Skin of body (tissue), 2 donors: ENCODE results near the gene ZBTB42. TPM values are rescaled to one million over a fixed set of nuclear protein-coding genes. Genes with fewer than 3 reads are reported as not detected.
"Not testable (repeated sequence)": the region's sequence is repeated elsewhere in the genome, so short reads cannot be mapped to it uniquely, and the experiment has no call there.

Source experiments
- DNase-seq: peaks from one replicate; lab custom pipeline; 2025; lab: John Stamatoyannopoulos, UW
- total RNA-seq: library from RNA; depleted of rRNA; stranded (reverse); fragments of >200 nt; gene quantifications from one replicate; pipeline ENCODE4 v1.2.3, GENCODE V29; 2014

The ZBTB42 gene
- total RNA-seq, 1 donor from 2014 or later: 2.8 TPM

DNA sequence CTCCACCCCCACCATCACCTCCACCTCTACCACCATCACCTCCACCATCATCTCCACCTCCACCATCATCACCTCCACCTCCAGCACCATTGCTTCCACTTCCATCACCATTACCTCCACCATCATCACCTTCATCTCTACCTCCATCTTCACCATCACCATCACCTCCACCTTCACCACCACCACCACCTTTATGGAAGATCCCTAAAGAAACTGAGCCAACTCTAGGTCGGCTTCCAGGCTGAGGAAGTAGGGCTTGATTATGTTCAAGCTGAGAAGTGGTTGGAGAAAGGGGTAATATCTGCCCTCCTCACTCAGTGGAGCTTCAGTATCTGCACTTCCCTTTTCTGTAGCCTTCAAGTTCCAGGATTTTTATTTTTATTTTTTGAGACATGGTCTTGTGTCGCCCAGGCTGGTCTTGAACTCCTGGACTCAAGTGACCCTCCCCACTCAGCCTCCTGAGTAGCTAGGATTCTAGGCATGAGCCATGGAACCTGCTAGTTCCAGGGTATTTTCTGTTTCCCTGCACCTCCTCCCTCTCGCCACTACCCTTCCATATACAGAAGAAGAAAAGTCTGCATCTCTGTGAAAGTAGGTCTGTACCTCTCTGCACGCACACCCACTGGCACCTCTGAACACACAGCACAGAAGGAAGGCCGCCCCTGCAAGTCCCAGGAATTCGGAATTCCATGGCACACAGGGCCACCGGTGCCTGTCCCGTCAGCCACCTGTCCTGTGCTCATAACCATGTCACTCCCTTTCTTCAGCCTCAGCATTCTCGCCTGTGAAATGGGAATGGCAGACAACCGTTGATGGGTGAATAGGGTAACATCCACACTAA is 5.9 kb downstream of the ZBTB42 start:
- no peak for DNase-seq

DNA sequence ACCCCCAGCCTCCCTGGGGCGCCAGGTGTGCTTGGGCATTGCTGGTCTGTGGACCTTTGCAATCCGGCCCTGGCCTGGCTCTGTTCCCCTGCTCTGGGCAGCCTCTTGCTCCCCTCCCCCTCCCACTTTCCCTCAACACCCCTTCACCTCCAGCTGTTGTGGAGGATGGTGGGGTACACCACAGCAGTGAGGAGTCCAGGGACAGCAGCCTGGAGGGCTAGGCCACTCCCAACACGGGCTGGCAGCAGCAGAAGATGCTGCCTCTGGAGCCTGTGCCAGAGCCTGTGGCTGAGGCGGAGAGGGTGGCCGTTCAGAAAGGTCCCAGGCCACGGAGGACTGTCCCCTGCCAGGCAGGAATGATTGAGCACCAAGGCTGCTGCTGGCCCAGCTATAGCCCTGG is 7.6 kb downstream of the ZBTB42 start:
- no peak for DNase-seq

- DNase-seq: no peak
These were observed 9.4 kb downstream of the ZBTB42 start for GRCh38 chr14:104810316-104810715.

DNA sequence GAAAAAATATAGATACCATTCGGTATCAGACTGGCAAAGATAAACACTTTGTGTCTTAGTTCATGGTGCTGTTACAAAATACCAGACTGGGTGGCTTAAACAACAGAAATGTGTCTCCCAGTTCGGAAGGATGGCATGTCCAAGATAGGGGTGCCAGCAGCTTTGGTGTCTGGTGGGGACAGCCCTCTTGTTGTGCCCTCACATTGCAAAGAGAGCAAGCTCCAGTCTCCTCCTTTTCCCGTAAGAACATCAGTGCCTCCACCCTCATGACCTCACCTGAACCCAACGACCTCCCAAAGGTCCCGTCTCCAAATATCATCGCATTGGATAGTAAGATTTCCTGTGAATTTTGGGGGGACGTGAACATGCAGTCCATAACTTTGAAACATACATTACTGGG is 12.4 kb downstream of the ZBTB42 start:
- DNase-seq: no peak

GRCh38 chr14:104814701-104815100 is 13.8 kb downstream of the ZBTB42 start:
- not testable (repeated sequence) for DNase-seq

DNA sequence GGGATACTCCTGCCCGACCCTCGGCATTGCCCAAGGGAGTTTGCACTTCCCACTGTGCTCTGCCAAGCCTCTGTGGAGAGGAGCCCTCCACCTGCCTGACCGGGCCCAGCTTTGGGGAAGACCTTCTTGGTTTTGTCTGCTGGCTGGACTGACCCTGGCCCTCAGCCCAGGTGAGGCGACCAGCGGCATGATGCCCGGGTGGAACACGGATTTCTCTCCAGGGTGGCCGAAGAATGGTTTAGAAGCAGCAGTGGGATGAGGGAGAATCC is 15.6 kb downstream of the ZBTB42 start:
- DNase-seq: no peak

GRCh38 chr14:104817930-104818713 is 17.2 kb downstream of the ZBTB42 start:
- no peak for DNase-seq

DNA sequence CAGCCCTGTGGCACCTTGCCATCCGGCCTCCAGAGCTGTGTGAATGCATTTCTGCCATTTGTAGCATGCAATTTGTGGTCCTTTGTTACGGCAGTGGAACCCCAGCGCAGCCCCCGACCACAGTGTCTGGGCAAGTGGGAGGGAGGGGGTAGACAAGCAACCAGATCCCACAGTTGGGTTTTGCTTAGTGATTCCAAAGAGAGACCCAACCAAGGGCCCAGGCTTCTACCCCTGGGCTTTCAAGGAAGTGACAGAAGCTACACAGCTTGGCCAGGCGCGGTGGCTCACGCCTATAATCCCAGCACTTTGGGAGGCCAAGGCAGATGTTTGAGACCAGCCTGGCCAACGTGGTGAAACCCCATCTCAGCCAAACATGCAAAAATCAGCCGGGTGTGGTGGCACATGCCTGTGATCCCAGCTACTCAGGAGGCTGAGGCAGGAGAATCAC is 17.8 kb downstream of the ZBTB42 start:
- no peak for DNase-seq

GRCh38 chr14:104819361-104819781 is 18.5 kb downstream of the ZBTB42 start:
- no peak for DNase-seq

GRCh38 chr14:104820669-104821228 is 19.8 kb downstream of the ZBTB42 start:
- DNase-seq: peak; percentile 25

DNA sequence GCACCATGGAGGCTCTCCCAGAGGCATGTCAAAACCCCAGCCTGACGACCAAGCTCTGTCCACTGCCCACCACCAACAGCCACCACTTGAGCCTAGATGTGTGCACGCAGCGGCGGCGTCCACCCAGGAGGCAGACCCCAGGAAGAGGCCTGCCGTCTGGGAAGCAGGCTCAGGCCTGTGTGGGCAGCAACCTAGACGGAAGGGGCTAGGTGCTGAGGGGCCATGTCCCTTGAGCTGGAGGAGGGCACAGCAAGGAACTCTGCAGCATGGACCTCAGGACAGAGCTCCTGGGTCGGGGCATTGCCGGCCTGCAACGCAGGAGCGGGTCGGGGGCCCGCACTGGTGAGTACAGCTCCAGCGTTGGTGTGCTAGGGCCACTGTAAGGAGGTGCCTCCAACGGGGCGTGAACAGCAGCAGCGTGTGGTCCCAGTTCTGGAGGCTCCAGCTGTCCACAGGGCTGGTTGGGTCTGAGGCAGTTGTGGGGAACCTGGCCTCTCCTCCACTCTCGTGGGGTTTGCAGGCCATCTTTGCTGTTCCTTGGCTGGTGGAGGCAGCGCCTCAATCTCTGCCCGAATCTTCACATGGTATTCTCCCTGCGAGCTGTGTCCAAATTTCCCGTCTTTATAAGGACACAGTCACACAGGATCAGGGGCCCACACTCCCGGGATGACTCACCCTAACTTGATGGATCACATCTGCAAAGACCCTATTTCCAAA is 20.5 kb downstream of the ZBTB42 start:
- DNase-seq: no peak

DNA sequence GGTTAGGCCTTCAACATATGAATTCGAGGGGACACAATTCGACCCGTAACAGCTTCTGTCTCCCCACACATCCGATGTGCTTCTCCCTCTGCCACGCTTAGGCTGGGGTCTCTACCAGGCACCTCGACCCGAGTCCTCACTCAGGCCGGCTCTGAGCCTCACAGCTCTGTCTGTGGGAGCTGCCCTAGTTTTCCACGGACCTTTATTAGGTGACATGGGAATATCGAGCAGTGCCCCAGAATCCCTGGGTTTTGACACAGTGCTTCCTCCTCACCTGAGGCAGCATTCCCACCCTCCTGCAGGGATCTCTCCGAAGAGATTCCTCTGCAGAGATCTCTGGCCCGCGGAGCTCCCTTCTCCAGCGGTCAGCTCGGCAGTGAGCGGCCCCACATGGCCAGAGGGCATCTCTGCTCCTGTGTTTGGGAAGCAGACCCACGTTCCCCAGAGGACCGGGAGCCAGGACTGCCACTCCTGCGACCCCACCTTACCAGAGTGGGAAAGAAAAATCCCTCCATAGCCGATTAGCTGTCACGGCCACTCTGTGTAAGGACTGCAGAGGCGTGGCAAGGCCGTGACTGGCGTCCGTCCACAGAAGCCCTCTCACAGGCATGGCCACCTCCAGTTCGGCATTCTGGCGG is 21.2 kb downstream of the ZBTB42 start:
- no peak for DNase-seq

DNA sequence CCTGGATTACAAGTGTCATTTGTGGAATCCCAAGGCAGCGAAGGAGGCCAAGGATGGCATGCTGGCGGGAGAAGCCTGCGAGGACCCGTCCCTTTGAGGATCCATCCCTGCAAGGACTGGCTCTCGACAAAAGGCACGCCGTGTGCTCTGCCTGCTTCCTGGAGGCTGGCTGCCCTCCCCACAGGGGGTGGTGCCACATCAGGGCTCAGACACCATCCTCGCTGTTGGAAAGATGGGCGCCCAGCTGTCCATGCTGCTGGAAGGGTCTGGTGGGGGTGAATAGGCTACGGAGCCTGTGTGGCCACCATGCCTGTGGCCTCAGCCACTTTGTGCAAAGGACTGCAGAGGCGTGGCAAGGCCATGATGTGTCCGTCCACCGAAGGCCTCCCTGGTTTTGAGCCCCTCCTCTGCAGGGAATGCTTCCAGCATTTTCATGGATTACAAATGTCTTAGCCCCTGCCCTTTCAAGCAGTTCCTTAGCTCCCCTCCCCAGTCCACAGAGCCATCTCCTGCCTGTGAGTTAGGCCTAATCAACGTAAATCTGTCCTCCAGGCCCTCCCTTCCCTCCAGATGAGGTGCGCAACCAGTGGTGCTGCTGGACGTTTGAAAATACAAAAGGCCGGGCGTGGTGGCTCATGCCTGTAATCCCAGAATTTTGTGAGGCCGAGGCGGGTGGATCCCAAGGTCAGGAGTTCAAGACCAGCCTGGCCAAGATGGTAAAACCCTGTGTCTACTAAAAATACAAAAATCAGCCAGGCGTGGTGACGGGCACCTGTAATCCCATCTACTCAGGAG is 22.1 kb downstream of the ZBTB42 start:
- no peak for DNase-seq

DNA sequence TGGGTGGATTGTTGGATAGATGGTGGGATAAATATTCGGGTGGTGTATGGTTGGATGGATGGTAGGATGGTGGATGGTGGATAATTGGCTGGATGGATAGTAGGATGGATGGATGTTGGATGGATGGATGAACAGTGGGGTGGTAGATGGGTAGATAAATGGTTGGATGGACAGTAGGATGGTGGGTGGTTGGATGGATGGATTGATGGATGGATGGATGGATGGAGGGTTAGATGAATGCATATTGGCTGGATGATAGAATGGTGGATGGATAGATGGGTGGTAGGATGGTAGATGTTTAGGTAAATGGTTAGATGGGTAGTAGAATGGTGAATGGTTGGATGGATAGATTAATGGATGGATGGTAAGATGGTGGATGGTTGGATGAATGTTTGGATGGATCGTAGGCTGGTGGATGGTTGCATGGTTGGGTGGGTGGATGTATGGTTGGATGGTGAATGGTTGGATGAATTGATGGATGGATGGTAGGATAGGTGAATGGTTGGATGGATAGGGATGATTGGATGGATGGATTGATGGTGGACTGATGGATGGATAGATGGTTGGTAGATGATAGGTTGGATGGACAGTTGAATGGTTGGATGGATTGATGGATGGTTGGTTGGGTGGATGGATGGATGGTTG is 23.6 kb downstream of the ZBTB42 start:
- DNase-seq: no peak

GRCh38 chr14:104826189-104826860 is 25.4 kb downstream of the ZBTB42 start:
- DNase-seq: peak; percentile 74

GRCh38 chr14:104826861-104827176 is 25.9 kb downstream of the ZBTB42 start:
- no peak for DNase-seq

DNA sequence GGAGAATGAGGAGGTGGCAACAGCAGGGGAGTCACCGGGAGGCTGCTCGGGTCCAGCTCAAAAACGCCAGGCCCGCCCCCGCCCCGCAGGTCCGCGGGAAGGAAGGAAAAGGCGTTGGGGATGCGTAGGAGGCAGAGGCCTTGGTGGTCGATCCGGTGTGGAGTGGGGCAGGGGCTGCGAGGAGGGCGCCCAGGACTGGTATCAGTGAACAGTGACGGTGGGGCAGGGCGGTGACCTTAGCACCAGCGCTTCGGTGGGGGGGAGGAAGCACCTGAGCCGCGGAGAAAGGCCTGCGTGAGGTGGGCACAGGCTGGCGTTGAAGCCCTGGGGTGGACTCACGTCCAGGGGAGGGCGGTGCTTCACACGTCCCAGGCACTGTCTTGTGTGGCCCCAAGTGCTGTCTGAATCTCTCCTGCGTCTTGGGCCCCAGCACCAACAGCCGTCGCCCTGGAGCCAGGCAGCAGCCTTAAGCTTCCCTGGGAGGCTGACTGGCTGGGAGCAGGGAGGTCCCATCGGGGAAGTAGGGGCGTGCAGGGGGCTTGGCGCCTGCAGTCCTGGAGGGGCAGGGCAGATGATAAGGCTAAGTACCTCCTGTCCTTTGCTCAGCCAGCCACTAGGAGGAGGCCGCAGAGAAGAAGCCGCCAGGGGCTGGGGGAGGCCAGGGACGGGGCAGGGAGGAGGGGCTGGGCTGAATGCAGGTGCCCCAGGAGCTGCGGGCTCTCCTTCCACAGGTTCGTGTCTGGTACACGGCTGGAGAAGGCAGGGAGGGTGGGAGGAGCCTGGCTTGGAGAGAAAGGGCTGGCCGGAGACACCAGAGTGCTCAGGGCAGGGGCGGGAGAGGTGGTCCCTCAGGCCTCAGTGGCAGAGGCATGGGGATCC is 26.5 kb downstream of the ZBTB42 start:
- no peak for DNase-seq

DNA sequence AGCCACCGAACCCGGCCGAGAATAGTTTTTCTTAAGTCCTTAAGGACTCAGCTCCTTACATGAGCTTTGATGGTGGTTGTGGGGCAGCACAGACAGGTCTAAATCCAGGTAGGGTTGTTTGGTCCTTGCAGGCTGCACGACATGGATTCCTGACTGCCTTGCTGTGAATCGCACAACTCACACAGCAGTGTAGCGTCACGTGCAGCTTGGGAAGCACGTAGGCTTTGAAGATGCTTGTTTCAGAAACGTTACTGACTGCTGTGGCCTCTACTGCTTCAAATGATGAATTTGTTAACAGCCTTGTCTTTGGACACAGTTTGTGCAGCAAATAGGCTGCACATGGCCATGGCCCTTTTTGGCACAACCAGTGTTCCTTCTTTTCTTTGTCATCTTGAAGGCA is 29.9 kb downstream of the ZBTB42 start:
- DNase-seq: no peak
